Panc1 (cell line): Measurements from ENCODE around the gene CHST11.

Experiments
- POLR2AphosphoS5 ChIP-seq: IDR thresholded peaks from 2 replicates; pipeline ENCODE4 v1.6.1; 2012; ENCODE audit warnings: mild to moderate bottlenecking, low read depth, low read length, moderate library complexity
- REST ChIP-seq, 2 experiments: IDR thresholded peaks; 2 replicates each; pipeline ENCODE4 v1.6.1; 2011 to 2012; ENCODE audit warnings: low read depth in 2 of 2, control low read depth in 1 of 2, low read length in 1 of 2, mild to moderate bottlenecking in 1 of 2, moderate library complexity in 1 of 2; ENCODE audit not compliant: insufficient read depth in 1 of 2
- TCF7L2 ChIP-seq: IDR thresholded peaks from 2 replicates; pipeline ENCODE4 v1.6.1; 2011; ENCODE audit warnings: mild to moderate bottlenecking, low read depth, low read length, inconsistent platforms
- TF ChIP-seq, protein P1 (sequence below): fragments of 450-650 bp; IDR thresholded peaks from 2 replicates; pipeline ENCODE4 v1.5.1; 2017; ENCODE audit warnings: mild to moderate bottlenecking

DNA sequence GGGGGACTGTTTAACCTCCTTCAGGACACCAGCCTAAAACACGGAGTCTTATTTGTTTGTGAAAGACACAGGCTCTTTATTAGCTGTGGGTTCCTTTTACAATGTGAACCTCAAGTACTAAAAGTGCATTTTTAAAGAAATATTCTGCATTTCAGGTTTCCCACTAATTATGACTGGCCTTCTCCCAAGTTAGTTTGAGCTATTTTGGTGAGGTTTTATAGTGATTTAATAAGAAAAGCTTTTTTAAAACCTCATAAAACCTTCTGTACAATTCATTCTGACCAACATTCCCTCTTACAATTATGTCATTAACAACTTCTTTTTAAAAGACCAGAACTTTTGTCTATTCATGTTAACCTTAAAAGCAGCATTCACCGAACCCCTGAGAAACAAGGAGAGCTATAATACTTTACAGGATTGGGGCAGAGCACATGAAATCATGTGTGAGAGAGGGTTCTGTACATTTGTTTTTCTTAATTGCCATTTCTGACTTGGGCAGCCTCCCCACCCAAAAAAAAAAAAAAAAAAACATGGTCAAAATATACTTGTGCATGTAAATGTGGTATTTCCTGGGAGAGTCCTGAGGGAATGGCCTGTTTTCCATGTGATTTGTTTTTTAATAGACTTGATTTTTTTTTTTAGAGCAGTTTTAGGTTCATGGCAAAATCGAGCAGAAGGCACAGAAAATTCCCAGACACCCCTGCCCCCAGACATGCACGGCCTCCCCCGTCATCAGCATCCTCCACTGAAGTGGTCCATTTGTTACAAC is 169.5 kb downstream of the CHST11 start:
- TF ChIP-seq, protein P1, sequence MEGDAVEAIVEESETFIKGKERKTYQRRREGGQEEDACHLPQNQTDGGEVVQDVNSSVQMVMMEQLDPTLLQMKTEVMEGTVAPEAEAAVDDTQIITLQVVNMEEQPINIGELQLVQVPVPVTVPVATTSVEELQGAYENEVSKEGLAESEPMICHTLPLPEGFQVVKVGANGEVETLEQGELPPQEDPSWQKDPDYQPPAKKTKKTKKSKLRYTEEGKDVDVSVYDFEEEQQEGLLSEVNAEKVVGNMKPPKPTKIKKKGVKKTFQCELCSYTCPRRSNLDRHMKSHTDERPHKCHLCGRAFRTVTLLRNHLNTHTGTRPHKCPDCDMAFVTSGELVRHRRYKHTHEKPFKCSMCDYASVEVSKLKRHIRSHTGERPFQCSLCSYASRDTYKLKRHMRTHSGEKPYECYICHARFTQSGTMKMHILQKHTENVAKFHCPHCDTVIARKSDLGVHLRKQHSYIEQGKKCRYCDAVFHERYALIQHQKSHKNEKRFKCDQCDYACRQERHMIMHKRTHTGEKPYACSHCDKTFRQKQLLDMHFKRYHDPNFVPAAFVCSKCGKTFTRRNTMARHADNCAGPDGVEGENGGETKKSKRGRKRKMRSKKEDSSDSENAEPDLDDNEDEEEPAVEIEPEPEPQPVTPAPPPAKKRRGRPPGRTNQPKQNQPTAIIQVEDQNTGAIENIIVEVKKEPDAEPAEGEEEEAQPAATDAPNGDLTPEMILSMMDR, result no peak
- TF ChIP-seq TCF7L2, result no peak
- no peak for TF ChIP-seq POLR2AphosphoS5
- TF ChIP-seq REST (IDR thresholded peaks at IDR 0.05; ENCODE audit: insufficient read depth in 1 of 2, low read depth in 2 of 2, low read length in 1 of 2), result no peak
